Fibroblast of skin of left biceps (primary cell): Measurements from ENCODE around the gene LMBRD2.
"Not testable (repeated sequence)": the region's sequence is repeated elsewhere in the genome, so short reads cannot be mapped to it uniquely, and the experiment has no call there.

Experiments
- DNase-seq, 2 experiments: peaks; one replicate each; pipeline ENCODE4 v3.0.0-alpha.2; 2013; ENCODE audit warnings: low read depth in 2 of 2

Gene LMBRD2

GRCh38 chr5:36161361-36161760 is 9.7 kb upstream of the LMBRD2 start:
- no peak for DNase-seq

DNA sequence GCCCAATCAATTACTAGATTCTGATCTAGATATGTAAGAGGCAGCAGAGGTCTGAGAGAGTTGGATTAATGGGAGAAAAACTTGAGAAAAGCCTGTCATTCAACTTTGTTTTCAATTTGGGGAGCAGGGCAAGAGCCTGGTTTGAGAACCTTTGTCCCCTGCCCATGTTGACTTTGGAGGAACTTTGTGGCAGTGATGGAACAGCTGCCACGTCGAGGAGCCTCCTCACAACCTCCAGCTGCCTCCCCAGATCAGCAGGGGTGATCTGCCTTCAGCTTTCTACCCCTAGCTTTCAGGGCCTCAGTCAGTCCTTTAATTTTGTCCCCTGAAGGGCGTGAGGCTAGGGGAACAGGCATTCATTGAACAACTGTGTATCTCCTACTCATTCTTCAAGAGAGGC is 8.9 kb upstream of the LMBRD2 start:
- no peak for DNase-seq

- no peak for DNase-seq
Observed at GRCh38 chr5:36158144-36158543, 6.5 kb upstream of the LMBRD2 start.

- peak; percentile 86 to 88 for DNase-seq
Observed at GRCh38 chr5:36156619-36157018, 4.9 kb upstream of the LMBRD2 start.

DNA sequence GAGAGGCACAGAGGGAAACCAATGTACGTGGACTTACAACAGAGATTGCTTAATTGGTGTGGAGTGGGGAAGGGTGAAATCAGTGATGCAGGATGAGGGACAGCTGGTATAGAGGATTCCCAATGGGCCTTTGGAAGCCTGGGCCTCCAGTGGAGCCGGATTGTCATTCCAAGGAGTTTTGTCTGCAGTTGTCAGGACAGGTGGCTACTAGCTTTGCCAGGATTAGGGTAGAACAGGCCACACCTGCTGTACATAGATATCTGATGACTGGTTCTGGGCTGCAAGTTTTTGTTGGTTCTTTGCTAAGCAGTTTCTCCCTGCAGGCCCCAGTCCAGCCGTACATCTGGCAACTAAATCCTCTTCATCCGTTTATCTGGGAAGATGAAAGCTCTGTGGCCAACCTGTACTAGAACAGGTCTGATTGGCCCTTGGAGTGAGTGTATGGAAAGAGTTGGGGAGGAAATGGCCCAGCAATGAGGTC is 4.5 kb upstream of the LMBRD2 start:
- DNase-seq, result peak; percentile 30 to 40

DNA sequence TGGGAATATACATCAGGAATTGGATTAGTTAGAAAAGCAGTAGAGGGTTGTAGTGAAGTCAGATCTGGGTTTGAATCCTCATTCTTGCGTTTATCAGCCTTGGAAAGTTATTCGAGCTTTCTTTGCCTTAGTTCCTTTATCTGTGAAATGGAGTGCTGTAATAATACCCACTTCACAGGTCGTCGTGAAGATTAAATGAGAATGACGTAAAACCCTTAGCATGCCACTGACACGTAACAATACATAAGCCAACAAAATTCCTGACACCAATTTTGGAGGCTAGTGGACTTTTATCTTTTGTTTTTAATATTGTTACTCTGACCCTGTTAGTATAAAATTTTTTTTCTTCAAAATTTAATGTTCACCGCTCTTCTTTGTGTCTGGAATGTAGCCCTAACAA is 3.6 kb upstream of the LMBRD2 start:
- DNase-seq, result no peak

DNA sequence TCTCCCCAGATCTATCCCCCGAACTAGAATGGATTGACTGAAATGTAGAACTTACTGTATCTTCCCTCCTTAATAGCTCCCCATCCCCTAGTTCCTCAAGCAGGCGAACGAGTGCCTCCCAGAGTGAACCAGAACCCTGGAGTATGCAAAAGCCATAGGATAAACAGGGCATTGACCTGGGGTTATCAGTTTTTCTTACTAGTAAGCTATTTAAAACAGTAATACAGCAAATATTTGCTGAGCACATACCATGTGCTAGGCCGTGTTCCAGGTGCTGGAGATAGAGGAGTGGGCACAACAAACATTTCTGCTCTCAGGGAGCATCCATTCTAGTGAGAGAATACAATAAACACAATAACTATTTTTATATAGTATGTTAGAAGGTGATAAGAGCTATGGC is 2.0 kb upstream of the LMBRD2 start:
- DNase-seq, result no peak

GRCh38 chr5:36153298-36153677 is 1.6 kb upstream of the LMBRD2 start:
- DNase-seq, result no peak

- no peak for DNase-seq
Observed at GRCh38 chr5:36152324-36153297, 924 bp upstream of the LMBRD2 start.

DNA sequence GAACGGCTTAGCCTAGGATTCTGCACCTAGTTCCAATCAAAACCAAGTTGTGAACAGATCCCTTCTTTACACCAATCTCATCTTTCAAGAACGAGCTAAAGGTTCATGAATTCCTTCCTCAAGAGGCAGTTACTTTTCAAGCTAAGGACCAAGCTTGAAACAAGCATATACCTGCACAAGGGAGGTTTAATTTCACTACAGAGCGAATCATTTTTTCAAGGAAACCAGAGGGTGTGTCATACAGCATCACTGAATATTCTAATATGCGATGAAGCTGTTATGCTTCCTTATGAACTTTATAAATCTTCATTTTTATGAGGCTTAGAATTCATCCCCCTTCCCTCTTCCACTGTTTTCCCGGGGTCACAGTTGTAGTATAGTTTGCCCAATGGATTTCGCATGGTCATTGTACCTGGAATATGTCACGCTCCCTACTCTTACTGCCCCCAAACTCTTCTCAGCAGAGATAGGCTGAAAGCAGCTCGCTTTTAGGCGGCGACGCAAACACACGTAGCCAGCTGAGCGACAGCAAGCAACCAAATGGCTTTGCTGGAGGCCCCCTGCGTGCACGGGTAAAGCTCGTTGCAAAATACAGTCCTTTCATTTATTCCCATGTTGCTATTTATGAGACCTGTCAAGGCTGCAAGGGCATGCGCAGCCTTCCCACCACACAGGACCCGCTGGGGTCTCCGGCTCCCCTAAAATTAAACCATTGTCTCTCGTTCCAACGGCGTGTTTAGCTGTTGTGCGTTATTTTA is 832 bp downstream of the LMBRD2 start:
- no peak for DNase-seq

GRCh38 chr5:36147681-36148080 is 4.0 kb downstream of the LMBRD2 start:
- no peak for DNase-seq

DNA sequence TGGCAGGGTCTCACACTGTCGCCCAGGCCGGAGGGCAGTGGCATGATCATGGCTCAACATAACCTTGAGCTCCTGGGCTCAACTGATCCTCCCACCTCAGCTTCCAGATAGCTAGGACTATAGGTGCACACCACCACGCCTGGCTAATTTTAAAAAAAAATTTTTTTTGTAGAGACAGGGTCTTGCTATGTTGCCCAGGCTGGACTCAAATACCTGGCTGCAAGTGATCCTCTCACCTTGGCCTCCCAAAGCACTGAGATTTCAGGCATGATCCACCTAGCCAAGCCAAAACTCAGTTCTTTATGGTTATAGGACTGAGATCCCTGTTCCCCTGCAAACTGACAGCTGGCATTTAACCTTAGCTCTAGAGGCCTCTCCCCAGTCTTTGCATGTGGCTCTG is 5.3 kb downstream of the LMBRD2 start:
- no peak for DNase-seq

- no peak for DNase-seq
Observed at GRCh38 chr5:36145311-36145710, 6.4 kb downstream of the LMBRD2 start.

GRCh38 chr5:36138900-36139683 is 12.6 kb downstream of the LMBRD2 start:
- no peak for DNase-seq

DNA sequence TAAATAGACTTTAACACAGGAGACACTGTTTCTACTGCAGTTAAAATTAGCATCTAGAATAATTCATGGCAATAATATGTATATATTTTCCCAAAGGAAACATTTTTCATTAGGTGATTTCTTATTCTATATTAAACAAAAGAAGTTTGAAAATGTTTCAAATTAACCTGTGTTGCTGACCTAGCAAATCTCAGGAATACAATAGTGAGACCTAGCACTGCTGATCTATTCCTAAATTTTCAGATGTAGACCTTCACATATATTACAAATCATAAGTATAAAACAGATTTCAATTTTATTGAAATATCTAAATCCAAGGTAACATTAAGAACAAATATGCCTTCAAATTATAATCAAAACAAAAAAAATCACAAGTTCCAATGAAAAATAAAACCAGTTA is 15.1 kb downstream of the LMBRD2 start:
- no peak for DNase-seq

- DNase-seq, result no peak
Observed at GRCh38 chr5:36135988-36136387, 15.7 kb downstream of the LMBRD2 start.

DNA sequence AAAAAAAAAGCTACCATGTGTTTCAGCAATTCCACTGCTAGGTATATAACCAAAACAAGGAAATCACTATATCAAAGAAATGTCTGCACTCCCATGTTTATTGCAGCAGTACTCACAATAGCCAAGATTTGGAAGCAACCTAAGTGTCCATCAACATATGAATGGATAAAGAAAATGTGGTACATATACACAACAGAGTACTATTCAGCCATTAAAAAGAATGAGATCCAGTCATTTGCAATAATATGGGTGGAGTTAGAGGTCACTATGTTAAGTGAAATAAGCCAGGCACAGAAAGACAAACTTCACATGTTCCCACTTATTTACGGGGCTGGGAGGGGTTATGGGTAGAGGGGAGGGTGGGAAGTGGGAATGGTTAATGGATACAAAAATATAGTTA is 18.7 kb downstream of the LMBRD2 start:
- not testable (repeated sequence) for DNase-seq

GRCh38 chr5:36129666-36130065 is 22.0 kb downstream of the LMBRD2 start:
- DNase-seq, result not testable (repeated sequence)

GRCh38 chr5:36128795-36129194 is 22.9 kb downstream of the LMBRD2 start:
- DNase-seq, result no peak

DNA sequence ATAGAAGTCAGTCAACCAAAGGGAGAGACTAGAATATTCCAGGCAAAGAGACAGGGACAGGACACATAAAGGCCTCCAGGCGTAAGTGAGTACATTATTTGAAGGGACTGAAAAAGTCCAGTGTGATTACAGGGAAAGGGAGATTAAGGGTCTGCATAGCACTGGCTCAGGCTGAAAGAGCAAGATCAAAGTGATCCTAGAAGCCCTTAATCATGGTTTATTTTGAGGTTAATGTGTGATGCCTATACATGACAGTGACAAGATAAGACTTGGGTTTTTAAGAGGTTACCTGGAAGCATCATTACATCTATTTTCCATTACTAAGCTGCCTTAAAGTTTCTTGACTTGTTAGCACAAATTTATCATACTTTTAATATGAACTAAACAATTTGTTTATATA is 25.8 kb downstream of the LMBRD2 start:
- DNase-seq, result no peak

- DNase-seq, result no peak
Observed at GRCh38 chr5:36111238-36111637, 40.4 kb downstream of the LMBRD2 start.
